Measurements from ENCODE around the gene SUCLG1.

SUCLG1 gene

DNA sequence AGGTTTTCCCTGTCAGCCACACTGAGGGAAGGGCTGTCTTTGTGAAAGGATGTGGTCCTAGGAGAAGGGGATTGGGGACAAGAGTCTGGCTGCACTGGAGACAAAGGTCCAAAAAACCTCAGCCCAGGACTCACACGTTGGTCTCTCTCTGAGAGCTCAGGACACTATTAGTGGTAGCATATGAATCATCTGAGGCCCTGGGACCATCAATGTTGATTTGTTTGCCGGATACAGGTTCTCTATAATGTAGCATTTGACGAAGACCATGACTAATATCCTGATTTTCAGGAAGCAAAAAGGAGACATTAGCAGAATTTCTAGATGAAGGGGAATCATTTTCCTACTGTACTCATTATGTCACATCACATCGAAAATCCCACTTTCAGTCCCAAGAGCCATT is 35.0 kb upstream of the SUCLG1 start:
- CTCF ChIA-PET = interaction anchor here (0.6 to 5.9 kb wide), 10 partner anchors 10 to 805 kb away, joined by 3 to 53 read pairs (median 5); partner anchors contain the start of gene TRABD2A
- POLR2A ChIA-PET = interaction anchor here (0.8 to 1.4 kb wide), 3 partner anchors 35 to 426 kb away, joined by 3 to 4 read pairs (median 3); no protein-coding TSS in a partner anchor
- no peak for DNase-seq (ENCODE audit: low read depth, low spot score)
- TF ChIP-seq, protein P1, sequence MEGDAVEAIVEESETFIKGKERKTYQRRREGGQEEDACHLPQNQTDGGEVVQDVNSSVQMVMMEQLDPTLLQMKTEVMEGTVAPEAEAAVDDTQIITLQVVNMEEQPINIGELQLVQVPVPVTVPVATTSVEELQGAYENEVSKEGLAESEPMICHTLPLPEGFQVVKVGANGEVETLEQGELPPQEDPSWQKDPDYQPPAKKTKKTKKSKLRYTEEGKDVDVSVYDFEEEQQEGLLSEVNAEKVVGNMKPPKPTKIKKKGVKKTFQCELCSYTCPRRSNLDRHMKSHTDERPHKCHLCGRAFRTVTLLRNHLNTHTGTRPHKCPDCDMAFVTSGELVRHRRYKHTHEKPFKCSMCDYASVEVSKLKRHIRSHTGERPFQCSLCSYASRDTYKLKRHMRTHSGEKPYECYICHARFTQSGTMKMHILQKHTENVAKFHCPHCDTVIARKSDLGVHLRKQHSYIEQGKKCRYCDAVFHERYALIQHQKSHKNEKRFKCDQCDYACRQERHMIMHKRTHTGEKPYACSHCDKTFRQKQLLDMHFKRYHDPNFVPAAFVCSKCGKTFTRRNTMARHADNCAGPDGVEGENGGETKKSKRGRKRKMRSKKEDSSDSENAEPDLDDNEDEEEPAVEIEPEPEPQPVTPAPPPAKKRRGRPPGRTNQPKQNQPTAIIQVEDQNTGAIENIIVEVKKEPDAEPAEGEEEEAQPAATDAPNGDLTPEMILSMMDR (IDR thresholded peaks at IDR 0.05; ENCODE audit: insufficient read depth, low read length, missing control alignments) = no peak
- H3K4me3 ChIP-seq (ENCODE audit: low read depth, low read length) = no peak overlapping the region

- no peak overlapping the region for H3K4me3 ChIP-seq (ENCODE audit: low read depth, low read length)
- peak; percentile 80 for DNase-seq (ENCODE audit: low read depth, low spot score)
- ChIA-PET POLR2A (interaction anchor here (0.8 to 1.4 kb wide), 3 partner anchors 34 to 426 kb away, joined by 3 to 4 read pairs (median 3); no protein-coding TSS in a partner anchor), CTCF (interaction anchor here (0.6 to 5.9 kb wide), 13 partner anchors 11 to 805 kb away, joined by 3 to 53 read pairs (median 5); partner anchors contain the start of gene TRABD2A)
- TF ChIP-seq, protein P1 (IDR thresholded peaks at IDR 0.05; ENCODE audit: insufficient read depth, low read length, missing control alignments) = no peak
These were observed 34.4 kb upstream of the SUCLG1 start for GRCh38 chr2:84493514-84493913.

DNA sequence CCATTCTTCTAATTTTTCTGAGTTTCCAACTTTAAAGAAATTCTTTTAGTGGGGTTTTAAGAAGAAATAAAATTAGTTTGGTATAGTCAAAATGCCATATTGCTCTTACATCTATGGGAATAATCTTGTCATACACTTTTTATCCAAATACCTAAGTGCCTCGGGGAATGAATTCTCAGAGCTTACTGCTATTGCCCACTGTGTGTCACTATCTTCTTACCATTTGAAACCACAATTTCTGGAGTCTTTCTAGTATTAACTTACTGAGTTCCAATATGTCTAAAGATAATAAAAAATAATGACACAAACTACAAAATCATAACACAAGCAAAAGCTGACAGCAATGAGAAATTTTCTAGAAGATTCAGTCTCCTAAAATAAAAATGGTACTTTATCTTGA is 33.5 kb upstream of the SUCLG1 start:
- H3K4me3 ChIP-seq (ENCODE audit: low read depth, low read length) = no peak overlapping the region
- DNase-seq (ENCODE audit: low read depth, low spot score) = no peak
- CTCF ChIA-PET = interaction anchor here (0.8 to 5.9 kb wide), 10 partner anchors 9 to 806 kb away, joined by 3 to 53 read pairs (median 5); partner anchors contain the start of gene TRABD2A
- POLR2A ChIA-PET = interaction anchor here (0.7 kb wide), 1 partner anchor 477 kb away, joined by 5 read pairs; no protein-coding TSS in a partner anchor
- TF ChIP-seq, protein P1 (IDR thresholded peaks at IDR 0.05; ENCODE audit: insufficient read depth, low read length, missing control alignments) = no peak

GRCh38 chr2:84491741-84492140 is 32.7 kb upstream of the SUCLG1 start:
- POLR2A ChIA-PET = no interaction called here
- TF ChIP-seq, protein P1 (IDR thresholded peaks at IDR 0.05; ENCODE audit: insufficient read depth, low read length, missing control alignments) = no peak
- CTCF ChIA-PET = interaction anchor here (1.2 to 5.9 kb wide), 7 partner anchors 8 to 524 kb away, joined by 3 to 53 read pairs (median 5); no protein-coding TSS in a partner anchor

DNA sequence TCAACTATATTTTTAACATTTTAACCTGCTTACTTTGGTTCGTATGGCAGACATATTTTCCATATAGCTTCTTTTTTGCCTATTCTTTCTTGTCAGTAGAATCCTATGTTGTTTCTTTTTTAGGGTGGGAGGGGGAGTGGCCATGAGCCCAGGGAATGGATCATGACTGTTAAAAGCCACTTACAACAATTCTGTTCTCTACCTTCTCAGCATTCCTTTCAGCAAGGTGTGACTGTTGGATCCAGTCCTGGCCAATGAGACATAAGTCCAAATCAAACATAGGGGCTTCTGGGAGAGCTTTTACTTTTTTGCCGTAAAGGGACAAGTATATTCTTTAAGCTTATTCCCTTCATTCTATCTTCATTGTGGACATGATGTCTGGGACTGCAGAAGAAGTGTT is 32.2 kb upstream of the SUCLG1 start:
- POLR2A ChIA-PET = no interaction called here
- CTCF ChIA-PET = interaction anchor here (1.2 to 5.9 kb wide), 5 partner anchors 367 to 525 kb away, joined by 3 to 53 read pairs (median 6); no protein-coding TSS in a partner anchor

More at GRCh38 chr2:84491741-84492140, 32.7 kb upstream of the SUCLG1 start:
- H3K4me3 ChIP-seq (ENCODE audit: low read depth, low read length) = no peak overlapping the region
- DNase-seq (ENCODE audit: low read depth, low spot score) = no peak

More for the DNA sequence above, 32.2 kb upstream of the SUCLG1 start:
- H3K4me3 ChIP-seq (ENCODE audit: low read depth, low read length) = no peak overlapping the region
- TF ChIP-seq, protein P1 (IDR thresholded peaks at IDR 0.05; ENCODE audit: insufficient read depth, low read length, missing control alignments) = no peak
- no peak for DNase-seq (ENCODE audit: low read depth, low spot score)

All from AG04449 (cell line).